ENCODE results near the gene TBC1D26.
"Not testable (repeated sequence)": the region's sequence is repeated elsewhere in the genome, so short reads cannot be mapped to it uniquely, and the experiment has no call there.

TBC1D26 gene

DNA sequence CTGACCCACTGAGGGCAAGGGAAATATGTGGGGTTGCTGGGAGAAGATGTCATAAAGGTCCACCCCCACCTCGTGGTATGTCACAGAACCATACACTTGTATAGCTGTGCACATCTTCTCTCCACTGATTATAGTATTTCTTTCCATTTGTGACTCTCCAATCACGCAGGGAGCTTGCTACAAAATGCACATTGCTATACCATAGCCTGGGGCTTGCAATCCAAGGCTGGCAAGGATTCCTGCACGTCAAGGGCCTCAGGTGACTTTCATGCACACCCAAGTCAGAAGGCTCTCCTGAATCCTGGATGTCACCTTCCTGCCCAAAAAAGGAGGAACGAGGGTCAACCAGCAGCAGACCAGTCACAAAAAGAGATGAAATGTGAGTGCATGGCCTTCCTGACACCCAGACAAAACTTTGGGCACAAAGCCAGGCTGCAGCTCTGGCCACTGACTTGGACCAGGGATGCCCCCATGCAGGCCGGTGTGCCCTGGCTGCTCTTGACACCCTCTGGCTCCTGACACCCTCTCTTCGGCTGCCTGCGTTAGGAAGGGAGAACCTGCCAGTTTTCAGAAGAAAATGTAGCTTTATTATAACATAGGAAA lies 12.1 kb downstream of the TBC1D26 start:
- DNase-seq (ENCODE audit: low spot score), result no peak

- no peak for DNase-seq (ENCODE audit: low spot score)
These were observed 12.8 kb downstream of the TBC1D26 start for GRCh38 chr17:15744885-15745284.

- not testable (repeated sequence) for DNase-seq (ENCODE audit: low spot score)
These were observed 17.3 kb downstream of the TBC1D26 start for GRCh38 chr17:15749403-15749802.

GRCh38 chr17:15768865-15769533 lies 36.9 kb downstream of the TBC1D26 start:
- not testable (repeated sequence) for DNase-seq (ENCODE audit: low spot score)

- not testable (repeated sequence) for DNase-seq (ENCODE audit: low spot score)
These were observed 38.6 kb downstream of the TBC1D26 start for GRCh38 chr17:15770679-15771078.

DNA sequence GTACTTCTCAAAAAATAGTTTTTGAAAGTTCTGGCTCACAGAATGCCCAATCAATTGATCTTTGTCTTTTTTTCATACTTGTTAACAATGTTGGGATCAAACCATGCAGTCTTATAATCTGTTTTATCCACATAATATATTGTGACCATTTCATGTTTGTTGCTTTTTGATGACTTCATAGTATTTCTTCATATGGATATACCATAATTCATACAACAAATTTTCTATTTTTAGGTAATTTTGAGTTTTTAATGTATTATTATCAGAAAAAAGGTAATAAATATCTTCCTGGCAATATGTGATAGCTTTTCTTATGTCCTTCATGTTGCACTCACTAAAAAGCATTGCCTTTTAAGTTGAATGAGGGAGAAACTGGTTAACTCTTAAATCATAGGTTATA lies 44.8 kb downstream of the TBC1D26 start:
- DNase-seq (ENCODE audit: low spot score), result no peak

DNA sequence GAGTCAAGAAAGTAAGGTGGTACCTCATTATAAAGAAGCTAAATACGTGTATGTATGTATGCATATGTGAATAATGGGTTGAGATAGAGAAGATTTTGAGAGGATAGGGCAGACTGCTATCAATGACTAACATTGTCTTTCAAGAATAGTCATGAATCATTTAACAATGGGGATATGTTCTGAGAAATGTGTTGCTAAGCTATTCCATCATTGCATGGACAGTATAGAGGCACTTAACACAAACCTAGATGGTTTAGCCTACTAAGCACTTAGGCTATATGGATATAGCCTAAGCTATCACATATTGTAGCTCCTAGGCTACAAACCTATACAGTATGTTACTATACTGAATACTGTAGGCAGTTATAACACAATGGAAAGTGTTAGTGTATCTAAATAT lies 45.2 kb downstream of the TBC1D26 start:
- DNase-seq (ENCODE audit: low spot score), result no peak

DNA sequence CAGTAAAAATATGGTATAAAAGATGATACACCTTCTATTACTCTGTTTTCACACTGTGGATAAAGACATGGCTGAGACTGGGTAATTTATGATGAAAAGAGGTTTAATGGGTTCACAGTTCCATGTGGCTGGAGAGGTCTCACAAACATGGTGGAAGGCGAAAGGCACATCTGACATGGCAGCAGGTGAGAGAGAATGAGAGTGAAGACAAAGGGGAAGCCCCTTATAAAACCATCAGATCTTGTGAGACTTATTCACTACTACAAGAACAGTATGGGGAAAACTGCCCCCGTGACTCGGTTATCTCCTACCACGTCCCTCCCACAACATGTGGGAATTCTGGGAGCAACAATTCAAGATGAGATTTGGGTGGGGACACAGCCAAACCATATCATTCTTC lies 45.6 kb downstream of the TBC1D26 start:
- no peak for DNase-seq (ENCODE audit: low spot score)

- DNase-seq (ENCODE audit: low spot score), result no peak
These were observed 47.0 kb downstream of the TBC1D26 start for GRCh38 chr17:15779119-15779518.

DNA sequence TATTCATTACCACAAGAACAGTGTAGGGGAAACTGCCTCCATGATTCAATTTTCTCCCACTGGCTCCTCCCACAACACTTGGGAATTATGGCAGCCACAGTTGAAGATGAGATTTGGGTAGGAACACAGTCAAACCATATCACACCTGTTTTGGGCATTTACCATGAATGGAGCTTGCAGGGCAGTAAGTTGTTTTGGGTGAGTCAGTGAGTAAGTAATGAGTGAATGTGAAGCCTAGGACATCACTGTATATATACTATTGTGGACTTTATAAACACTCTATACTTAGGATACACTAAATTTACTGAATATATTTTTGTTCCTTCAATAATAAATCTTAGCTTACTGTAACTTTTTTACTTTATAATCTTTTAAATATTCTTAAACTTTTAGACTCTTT lies 48.1 kb downstream of the TBC1D26 start:
- DNase-seq (ENCODE audit: low spot score), result no peak

GRCh38 chr17:15782866-15783265 lies 50.8 kb downstream of the TBC1D26 start:
- no peak for DNase-seq (ENCODE audit: low spot score)

DNA sequence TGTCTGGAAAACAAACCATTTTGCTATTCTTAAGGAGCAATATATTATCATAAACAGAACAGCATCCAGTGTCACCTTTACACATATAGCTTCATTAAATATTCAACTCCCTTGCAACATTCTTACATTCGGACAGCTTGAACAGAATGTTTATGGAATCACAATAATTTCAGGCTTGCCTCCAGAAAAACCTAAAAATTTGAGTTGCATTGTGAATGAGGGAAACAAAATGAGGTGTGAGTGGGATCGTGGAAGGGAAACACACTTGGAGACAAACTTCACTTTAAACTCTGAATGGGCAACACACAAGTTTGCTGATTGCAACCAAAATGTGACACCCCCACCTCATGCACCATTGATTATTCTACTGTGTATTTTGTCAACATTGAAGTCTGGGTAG lies 51.4 kb downstream of the TBC1D26 start:
- no peak for DNase-seq (ENCODE audit: low spot score)

DNA sequence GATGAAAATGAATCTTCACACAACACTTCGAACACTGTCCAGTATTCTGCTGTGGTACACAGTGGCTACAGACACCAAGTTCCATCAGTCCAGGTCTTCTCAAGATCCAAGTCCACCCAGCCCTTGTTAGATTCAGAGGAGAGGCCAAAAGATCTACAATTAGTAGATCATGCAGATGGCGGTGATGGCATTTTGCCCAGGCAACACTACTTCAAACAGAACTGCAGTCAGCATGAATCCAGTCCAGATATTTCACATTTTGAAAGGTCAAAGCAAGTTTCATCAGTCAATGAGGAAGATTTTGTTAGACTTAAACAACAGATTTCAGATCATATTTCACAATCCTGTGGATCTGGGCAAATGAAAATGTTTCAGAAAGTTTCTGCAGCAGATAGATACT lies 52.3 kb downstream of the TBC1D26 start:
- DNase-seq (ENCODE audit: low spot score), result not testable (repeated sequence)

DNA sequence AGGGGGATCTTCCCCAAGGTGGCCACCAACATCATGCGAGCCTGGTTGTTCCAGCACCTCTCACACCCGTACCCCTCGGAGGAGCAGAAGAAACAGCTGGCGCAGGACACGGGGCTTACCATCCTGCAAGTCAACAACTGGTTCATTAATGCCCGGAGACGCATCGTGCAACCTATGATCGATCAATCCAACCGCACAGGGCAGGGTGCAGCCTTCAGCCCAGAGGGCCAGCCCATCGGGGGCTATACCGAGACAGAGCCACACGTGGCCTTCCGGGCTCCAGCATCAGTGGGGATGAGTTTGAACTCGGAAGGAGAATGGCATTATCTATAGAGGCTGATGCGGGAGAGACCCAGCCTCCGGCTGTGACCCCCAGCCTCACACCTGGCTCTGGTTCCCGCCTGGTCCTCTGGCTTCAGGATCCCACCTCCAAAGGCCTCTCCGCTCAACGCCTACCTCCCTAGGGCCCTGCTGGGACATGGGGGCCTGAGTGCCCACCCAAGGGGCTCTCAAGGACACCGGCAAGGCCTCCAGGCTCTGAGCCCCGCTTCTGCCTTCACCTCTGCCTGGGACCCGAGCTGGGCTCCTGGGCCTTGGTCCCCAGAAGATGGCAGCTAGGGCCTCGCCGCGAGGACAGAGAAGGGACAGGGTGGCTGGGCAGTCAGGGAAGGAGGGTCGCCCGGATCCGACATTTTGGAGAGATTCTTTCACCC lies 55.4 kb downstream of the TBC1D26 start:
- DNase-seq (ENCODE audit: low spot score), result not testable (repeated sequence)

DNA sequence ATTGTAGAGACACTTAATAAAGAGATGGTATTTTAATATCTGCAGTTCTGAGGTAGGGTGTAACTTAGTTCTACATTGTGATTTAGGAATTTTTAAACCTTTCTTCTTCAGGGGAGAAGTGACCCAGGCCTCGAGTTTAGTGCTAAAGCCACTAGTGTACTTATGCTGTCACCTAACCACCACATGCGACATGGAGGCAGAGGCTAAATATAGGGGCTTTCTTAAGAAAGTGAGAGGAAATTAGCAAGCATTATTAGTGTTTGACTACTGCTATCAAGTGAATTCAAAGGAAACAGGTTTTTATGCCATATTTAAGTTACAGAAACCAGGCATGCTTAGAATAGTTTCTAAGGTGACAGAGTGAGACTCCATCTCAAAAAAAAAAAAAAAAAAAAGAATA lies 56.3 kb downstream of the TBC1D26 start:
- not testable (repeated sequence) for DNase-seq (ENCODE audit: low spot score)
